NCI-H1417 treated with DMSO at 0.1 percent for 48 hours (cell line): Measurements from ENCODE around the gene ACTR3.

ENCODE experiments used
- DNase-seq: peaks from one replicate; lab custom pipeline; 2025; lab: John Stamatoyannopoulos, UW

ACTR3 gene

DNA sequence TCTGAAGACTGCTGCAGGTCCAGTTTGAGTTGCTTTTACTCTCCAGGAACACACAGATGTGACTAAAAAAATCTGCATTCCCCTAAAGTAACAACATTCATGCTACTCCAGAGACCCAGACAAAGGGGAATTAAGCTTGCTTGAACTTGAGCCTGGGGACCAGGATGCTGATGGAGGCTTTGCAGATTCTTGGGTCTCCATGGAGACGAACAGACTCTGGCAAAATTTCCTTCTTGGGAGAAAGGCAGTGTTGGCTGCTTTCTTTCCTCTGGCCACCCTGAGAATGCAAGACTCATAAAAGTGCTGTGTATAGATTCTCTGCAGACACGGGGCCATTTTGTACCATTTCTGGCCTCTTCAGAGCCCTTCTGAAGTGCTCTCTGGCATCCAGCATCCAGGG is 112.0 kb downstream of the ACTR3 start:
- no peak for DNase-seq

DNA sequence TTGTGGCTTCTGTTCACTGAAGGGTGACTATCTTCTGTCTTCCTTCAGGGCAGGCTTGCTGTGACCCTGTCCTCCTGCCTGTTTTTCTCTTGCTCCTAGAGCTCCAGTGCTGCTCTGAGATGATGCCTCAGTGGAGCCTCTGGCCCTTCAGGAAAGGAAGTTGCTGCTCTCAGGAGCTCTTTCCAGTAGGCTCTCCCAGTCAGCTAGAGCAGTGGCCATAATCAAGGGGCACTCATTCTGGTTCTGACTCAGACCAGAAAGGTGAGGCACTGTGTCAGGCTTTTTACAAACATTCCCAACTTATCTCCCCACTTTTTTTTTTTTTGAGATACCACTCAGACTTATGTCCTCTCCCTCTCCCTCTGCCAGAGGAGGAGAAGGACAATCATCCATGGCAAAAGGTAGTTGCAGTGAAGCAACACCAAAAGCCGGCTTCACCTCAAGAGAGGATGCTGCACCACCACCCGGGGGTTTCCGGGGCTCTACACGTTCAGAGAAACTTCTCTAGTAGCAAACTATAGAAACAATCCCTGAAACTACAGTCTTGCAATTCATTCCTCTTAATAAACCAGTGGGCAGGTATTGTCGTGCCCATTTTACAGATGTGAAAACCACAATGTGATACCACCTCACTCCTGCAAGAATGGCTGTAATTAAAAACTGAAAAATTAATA is 115.4 kb downstream of the ACTR3 start:
- DNase-seq = no peak

DNA sequence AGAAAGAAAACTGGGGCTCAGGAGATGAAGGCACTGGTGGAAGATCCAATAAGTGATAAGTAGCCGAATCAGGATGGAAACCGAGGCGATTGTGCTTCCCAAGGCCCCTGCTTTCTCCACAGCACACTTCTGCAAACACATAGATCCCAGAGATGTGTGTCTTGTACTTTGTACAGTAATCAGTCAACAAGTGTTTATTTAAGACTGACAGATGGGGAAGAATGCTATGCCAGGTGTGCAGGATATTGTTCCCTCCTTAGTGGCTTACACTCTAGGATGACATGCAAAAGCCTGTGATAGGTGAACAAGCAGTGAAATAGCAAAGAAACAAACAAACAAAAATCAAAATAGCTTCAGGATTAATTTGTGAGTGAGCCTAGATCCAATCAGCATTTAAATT is 116.6 kb downstream of the ACTR3 start:
- no peak for DNase-seq

DNA sequence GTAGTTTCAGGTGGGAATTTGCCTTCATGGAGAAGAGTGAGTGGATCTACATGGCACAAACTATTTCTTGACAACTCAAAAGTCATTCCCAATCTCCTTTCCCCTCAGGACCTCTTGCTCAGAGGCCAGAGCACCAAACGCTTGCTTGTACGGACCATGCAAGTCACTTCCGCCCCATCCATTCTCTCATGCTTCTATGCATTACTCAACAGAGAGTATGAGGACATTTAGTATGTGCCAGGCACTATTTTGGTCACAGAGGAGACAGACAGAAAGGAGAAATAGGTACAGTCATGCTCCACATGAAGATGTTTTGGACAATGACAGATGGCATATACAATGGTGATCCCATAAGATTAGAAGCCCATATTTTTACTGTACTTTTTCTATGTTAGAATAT is 117.5 kb downstream of the ACTR3 start:
- no peak for DNase-seq

DNA sequence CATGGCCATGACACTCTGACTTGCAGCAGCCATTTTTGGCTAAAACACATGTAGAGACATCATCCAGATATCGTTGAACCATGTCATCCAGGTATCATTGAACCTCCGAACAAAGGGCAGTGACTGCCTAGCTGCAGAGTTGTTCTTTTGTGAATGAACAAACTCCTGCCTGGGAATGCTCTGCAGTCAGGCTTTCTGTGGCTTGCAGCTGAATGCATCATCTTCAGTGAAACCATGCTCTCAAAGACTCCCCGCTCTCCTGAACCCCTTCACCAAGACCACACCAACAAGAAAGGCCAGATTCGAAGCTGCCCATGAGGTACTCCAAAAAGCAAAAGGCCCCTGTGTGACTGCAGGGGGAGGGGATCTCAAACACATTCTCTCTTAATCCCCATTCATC is 118.8 kb downstream of the ACTR3 start:
- no peak for DNase-seq

- DNase-seq = no peak
Measured at GRCh38 chr2:114009205-114009944, 119.5 kb downstream of the ACTR3 start.

DNA sequence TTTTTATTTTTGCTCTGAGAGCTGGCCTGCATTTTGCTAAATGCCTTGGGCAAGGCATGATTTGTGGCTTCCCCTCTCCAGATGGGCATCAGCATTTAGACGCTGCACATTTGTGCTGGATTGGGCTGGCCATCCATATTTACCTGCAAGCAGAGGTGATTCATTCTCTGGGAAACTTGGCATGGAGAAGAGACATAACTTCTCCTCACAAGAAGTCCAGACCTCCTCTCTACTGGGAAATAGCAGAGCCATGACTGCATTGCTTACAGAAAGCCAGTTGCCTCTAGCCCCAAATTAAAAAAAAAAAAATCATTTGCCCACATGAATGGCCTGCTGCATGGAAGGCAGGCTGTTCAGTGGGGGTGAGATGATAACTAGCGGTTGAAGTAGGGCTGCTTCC is 120.1 kb downstream of the ACTR3 start:
- DNase-seq = no peak

- no peak for DNase-seq
Measured at GRCh38 chr2:114011713-114012112, 121.8 kb downstream of the ACTR3 start.
